C4-2B (cell line): ENCODE measurements around the gene ROS1.

Source experiments
- CTCF ChIP-seq: fragments of 450-650 bp; conservative IDR thresholded peaks from 2 replicates; pipeline ENCODE4 v1.5.1; 2017; ENCODE audit warnings: mild to moderate bottlenecking
- ZFX ChIP-seq: fragments of 450-650 bp; IDR thresholded peaks from 2 replicates; pipeline ENCODE4 v1.6.1; 2017

- TF ChIP-seq CTCF (no peak), ZFX (no peak)
Measured at GRCh38 chr6:117381749-117382148, 44.0 kb downstream of the ROS1 start.
